Measurements from ENCODE around the gene CREM.
A peak's percentile ranks its signal among the peaks of the same experiment; 100 is the strongest.

Gene CREM

DNA sequence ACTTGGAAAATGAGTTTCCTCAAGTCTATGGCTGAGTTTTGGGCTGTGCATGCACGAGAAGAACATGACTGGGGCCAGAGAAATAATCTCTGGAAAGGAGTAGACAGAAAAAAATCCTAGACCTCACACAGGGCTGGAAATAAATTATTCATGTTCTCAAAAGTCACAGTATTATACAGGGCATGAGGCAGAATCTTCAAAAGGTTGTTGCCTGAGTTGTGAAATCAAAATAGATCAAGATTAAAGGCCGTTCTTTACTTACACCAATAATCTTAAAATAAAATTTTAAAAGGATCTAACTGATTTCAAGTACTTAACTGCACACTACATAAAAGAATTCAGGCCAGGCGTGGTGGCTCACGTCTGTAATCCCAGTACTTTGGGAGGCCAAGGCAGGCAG lies 14.1 kb upstream of the CREM start:
- no peak overlapping the region for H3K27ac ChIP-seq (ENCODE audit: insufficient read depth in 1 of 2, low read depth in 1 of 2, low read length in 2 of 2, poor library complexity in 1 of 2, severe bottlenecking in 2 of 2)
- no peak overlapping the region for H3K4me3 ChIP-seq (ENCODE audit: control insufficient read depth in 1 of 7, extremely low read depth in 1 of 7, insufficient read depth in 4 of 7, low read depth in 2 of 7, low read length in 6 of 7)
- WGBS (ENCODE audit: insufficient coverage), result 100% methylated on average over 4 of the region's 4 CpGs
- no peaks in the 10 kb centered on the region for H3K27me3 ChIP-seq (replicated peaks in 2 of 5; ENCODE audit: control insufficient read depth in 4 of 5, insufficient read depth in 5 of 5, low read length in 4 of 5)
- H3K9me3 ChIP-seq (ENCODE audit: control extremely low read depth in 1 of 5, control insufficient read depth in 4 of 5, insufficient read depth in 2 of 5, low read depth in 1 of 5, low read length in 4 of 5), result no peaks in the 10 kb centered on the region
- CTCF ChIA-PET, result no interaction called here
- DNase-seq, result no peak
- no peaks in the 10 kb centered on the region for H3K36me3 ChIP-seq (ENCODE audit: control insufficient read depth in 4 of 4, insufficient read depth in 4 of 4, low read length in 3 of 4)
- POLR2A ChIA-PET, result no interaction called here
- H3K4me1 ChIP-seq (ENCODE audit: control extremely low read depth in 1 of 4, control insufficient read depth in 4 of 4, insufficient read depth in 4 of 4, low read length in 3 of 4), result no peaks in the 10 kb centered on the region

DNA sequence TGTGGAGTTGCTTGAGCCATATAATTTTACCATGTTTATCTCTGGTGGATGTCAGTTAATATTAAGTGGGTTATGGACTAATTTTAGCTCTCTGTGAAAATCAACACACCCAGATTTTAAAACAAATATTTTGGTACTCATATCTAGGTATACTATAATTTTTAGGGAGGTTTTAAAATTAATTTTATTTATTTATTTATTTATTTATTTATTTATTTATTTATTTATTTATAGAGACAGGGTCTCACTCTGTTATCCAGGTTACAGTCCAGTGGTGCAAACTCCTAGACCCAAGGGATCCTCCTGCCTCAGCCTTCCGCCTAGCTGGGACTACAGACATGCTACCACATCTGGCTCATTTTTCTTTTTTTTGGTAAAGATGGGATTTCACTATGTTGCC lies 7.3 kb upstream of the CREM start:
- Histone ChIP-seq H3K4me1 (ENCODE audit: control extremely low read depth in 1 of 4, control insufficient read depth in 4 of 4, insufficient read depth in 4 of 4, low read length in 3 of 4) (no peaks in the 10 kb centered on the region), H3K9me3 (ENCODE audit: control extremely low read depth in 1 of 5, control insufficient read depth in 4 of 5, insufficient read depth in 2 of 5, low read depth in 1 of 5, low read length in 4 of 5) (no peaks in the 10 kb centered on the region), H3K27ac (ENCODE audit: insufficient read depth in 1 of 2, low read depth in 1 of 2, low read length in 2 of 2, poor library complexity in 1 of 2, severe bottlenecking in 2 of 2) (no peak overlapping the region), H3K27me3 (replicated peaks in 2 of 5; ENCODE audit: control insufficient read depth in 4 of 5, insufficient read depth in 5 of 5, low read length in 4 of 5) (no peaks in the 10 kb centered on the region), H3K4me3 (ENCODE audit: control insufficient read depth in 1 of 7, extremely low read depth in 1 of 7, insufficient read depth in 4 of 7, low read depth in 2 of 7, low read length in 6 of 7) (no peak overlapping the region), H3K36me3 (ENCODE audit: control insufficient read depth in 4 of 4, insufficient read depth in 4 of 4, low read length in 3 of 4) (no peaks in the 10 kb centered on the region)
- DNase-seq, result no peak
- no CpG with 5 or more reads among the region's 1 CpG for WGBS (ENCODE audit: insufficient coverage)
- ChIA-PET CTCF (interaction anchor here (0.8 to 12.1 kb wide), 13 partner anchors 13 to 518 kb away, joined by 3 to 193 read pairs (median 4); no protein-coding TSS in a partner anchor), POLR2A (interaction anchor here (0.6 kb wide), 1 partner anchor 85 kb away, joined by 3 read pairs; no protein-coding TSS in a partner anchor)

DNA sequence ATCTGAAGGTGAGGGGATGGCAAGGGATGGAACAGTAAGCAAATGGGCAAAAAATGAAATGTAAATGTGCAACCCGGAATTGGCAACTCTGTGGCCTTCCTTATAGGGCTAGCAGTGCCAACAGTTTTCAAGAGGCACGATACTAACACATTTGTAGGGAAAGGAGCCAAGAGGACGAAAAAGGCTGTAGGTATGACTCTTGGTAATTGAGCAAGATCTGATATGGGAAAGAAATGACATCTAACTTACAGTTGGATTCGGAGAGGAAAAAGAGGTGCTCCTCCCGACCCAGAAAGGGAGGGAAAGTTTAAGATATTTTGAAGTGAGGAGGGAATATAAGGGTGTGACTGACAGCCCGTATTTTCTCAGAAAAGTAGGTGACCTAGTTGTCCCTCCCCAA lies 2.1 kb upstream of the CREM start:
- Histone ChIP-seq H3K27me3 (replicated peaks in 2 of 5; ENCODE audit: control insufficient read depth in 4 of 5, insufficient read depth in 5 of 5, low read length in 4 of 5) (no peaks in the 10 kb centered on the region), H3K36me3 (ENCODE audit: control insufficient read depth in 4 of 4, insufficient read depth in 4 of 4, low read length in 3 of 4) (no peaks in the 10 kb centered on the region), H3K27ac (ENCODE audit: insufficient read depth in 1 of 2, low read depth in 1 of 2, low read length in 2 of 2, poor library complexity in 1 of 2, severe bottlenecking in 2 of 2) (no peak overlapping the region), H3K4me3 (ENCODE audit: control insufficient read depth in 1 of 7, extremely low read depth in 1 of 7, insufficient read depth in 4 of 7, low read depth in 2 of 7, low read length in 6 of 7) (no peak overlapping the region), H3K9me3 (ENCODE audit: control extremely low read depth in 1 of 5, control insufficient read depth in 4 of 5, insufficient read depth in 2 of 5, low read depth in 1 of 5, low read length in 4 of 5) (no peaks in the 10 kb centered on the region), H3K4me1 (ENCODE audit: control extremely low read depth in 1 of 4, control insufficient read depth in 4 of 4, insufficient read depth in 4 of 4, low read length in 3 of 4) (peaks cover 1 to 14% (median 8%) of the 10 kb centered on the region in 4 experiments)
- 95% methylated on average over 5 of the region's 6 CpGs for WGBS (ENCODE audit: insufficient coverage)
- DNase-seq, result no peak
- ChIA-PET CTCF (interaction anchor here (0.5 to 12.1 kb wide), 5 partner anchors 11 to 93 kb away, joined by 3 to 193 read pairs (median 5); no protein-coding TSS in a partner anchor), POLR2A (no interaction called here)

DNA sequence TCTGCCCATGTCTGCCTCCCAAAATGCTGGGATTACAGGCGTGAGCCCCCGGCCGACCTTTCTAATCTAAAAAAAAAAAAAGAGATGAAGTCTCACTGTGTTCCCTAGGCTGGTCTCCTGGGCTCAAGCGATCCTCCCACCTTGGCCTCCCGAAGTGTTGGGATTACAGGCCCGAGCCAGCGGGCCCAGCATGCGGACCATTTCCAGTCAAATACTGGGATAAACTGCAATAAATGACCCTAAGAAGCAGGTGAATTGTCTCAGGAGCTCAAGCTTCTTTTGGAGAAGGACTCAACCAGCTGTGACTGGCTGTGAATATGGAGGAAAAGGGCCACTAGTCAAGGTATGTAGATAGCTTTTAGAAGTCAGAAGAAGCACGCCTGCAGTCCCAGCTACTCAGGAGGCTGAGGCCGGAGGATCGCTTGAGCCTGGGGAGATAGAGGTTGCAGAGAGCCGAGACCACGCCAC lies 550 bp upstream of the CREM start:
- peak overlapping the region; percentile 75 to 99 for H3K27ac ChIP-seq (ENCODE audit: insufficient read depth in 1 of 2, low read depth in 1 of 2, low read length in 2 of 2, poor library complexity in 1 of 2, severe bottlenecking in 2 of 2)
- no peaks in the 10 kb centered on the region for H3K9me3 ChIP-seq (ENCODE audit: control extremely low read depth in 1 of 5, control insufficient read depth in 4 of 5, insufficient read depth in 2 of 5, low read depth in 1 of 5, low read length in 4 of 5)
- H3K27me3 ChIP-seq (replicated peaks in 2 of 5; ENCODE audit: control insufficient read depth in 4 of 5, insufficient read depth in 5 of 5, low read length in 4 of 5), result no peaks in the 10 kb centered on the region
- H3K4me3 ChIP-seq (ENCODE audit: control insufficient read depth in 1 of 7, extremely low read depth in 1 of 7, insufficient read depth in 4 of 7, low read depth in 2 of 7, low read length in 6 of 7), result peak overlapping the region in 6 of 7 experiments; percentile 11 to 70 (median 54)
- POLR2A ChIA-PET, result interaction anchor here (1.9 to 2.0 kb wide), 2 partner anchors 70 to 91 kb away, joined by 8 to 25 read pairs; no protein-coding TSS in a partner anchor
- WGBS (ENCODE audit: insufficient coverage), result 92% methylated on average over 11 of the region's 13 CpGs
- DNase-seq, result no peak
- CTCF ChIA-PET, result interaction anchor here (1.0 to 12.1 kb wide), 6 partner anchors 62 to 204 kb away, joined by 3 to 193 read pairs (median 8); no protein-coding TSS in a partner anchor
- peaks cover 1 to 21% (median 11%) of the 10 kb centered on the region in 4 experiments for H3K4me1 ChIP-seq (ENCODE audit: control extremely low read depth in 1 of 4, control insufficient read depth in 4 of 4, insufficient read depth in 4 of 4, low read length in 3 of 4)
- H3K36me3 ChIP-seq (ENCODE audit: control insufficient read depth in 4 of 4, insufficient read depth in 4 of 4, low read length in 3 of 4), result no peaks in the 10 kb centered on the region

DNA sequence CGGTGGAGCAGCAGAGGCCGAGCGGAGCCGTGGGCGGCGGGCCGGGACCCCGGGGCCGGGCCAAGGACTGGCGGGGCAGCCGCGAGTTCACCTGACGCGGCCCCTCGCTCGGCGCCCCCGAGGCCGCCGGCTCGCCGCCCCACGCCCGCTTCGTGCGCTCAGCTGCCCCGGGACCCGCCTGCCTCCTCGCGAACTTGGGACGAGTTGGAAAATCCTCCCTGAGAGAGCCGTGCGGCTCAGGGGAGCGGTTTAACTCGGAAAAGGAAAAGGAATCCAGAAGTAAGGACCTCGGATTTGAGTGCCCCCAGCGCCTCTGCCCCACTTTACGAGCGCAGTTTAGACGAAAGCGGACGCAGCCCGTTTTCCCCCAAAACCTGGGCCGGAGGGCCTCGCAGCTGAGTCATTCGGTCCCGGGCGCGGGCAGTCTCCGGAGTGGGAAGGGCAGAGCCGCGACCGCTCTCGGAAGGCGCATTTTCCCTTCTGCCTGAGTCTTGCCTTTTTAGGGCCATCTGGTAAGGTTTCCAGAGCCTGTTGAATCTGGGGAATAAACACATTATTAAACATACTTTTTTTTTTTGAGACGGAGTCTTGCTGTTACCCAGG lies 744 bp downstream of the CREM start:
- H3K27me3 ChIP-seq (replicated peaks in 2 of 5; ENCODE audit: control insufficient read depth in 4 of 5, insufficient read depth in 5 of 5, low read length in 4 of 5), result no peaks in the 10 kb centered on the region
- H3K36me3 ChIP-seq (ENCODE audit: control insufficient read depth in 4 of 4, insufficient read depth in 4 of 4, low read length in 3 of 4), result no peaks in the 10 kb centered on the region
- DNase-seq, result peak; percentile 70 to 83 (median 80)
- H3K4me1 ChIP-seq (ENCODE audit: control extremely low read depth in 1 of 4, control insufficient read depth in 4 of 4, insufficient read depth in 4 of 4, low read length in 3 of 4), result peaks cover 1 to 21% (median 11%) of the 10 kb centered on the region in 4 experiments
- peak overlapping the region; percentile 98 to 99 for H3K27ac ChIP-seq (ENCODE audit: insufficient read depth in 1 of 2, low read depth in 1 of 2, low read length in 2 of 2, poor library complexity in 1 of 2, severe bottlenecking in 2 of 2)
- WGBS (ENCODE audit: insufficient coverage), result 0% methylated on average over 56 of the region's 56 CpGs
- ChIA-PET POLR2A (interaction anchor here (0.5 to 2.0 kb wide), 8 partner anchors 15 to 901 kb away, joined by 3 to 25 read pairs (median 4); no protein-coding TSS in a partner anchor), CTCF (interaction anchor here (1.2 to 12.1 kb wide), 5 partner anchors 65 to 202 kb away, joined by 3 to 193 read pairs (median 9); no protein-coding TSS in a partner anchor)
- H3K9me3 ChIP-seq (ENCODE audit: control extremely low read depth in 1 of 5, control insufficient read depth in 4 of 5, insufficient read depth in 2 of 5, low read depth in 1 of 5, low read length in 4 of 5), result no peaks in the 10 kb centered on the region
- H3K4me3 ChIP-seq (ENCODE audit: control insufficient read depth in 1 of 7, extremely low read depth in 1 of 7, insufficient read depth in 4 of 7, low read depth in 2 of 7, low read length in 6 of 7), result peak overlapping the region; percentile 75 to 94 (median 86)

DNA sequence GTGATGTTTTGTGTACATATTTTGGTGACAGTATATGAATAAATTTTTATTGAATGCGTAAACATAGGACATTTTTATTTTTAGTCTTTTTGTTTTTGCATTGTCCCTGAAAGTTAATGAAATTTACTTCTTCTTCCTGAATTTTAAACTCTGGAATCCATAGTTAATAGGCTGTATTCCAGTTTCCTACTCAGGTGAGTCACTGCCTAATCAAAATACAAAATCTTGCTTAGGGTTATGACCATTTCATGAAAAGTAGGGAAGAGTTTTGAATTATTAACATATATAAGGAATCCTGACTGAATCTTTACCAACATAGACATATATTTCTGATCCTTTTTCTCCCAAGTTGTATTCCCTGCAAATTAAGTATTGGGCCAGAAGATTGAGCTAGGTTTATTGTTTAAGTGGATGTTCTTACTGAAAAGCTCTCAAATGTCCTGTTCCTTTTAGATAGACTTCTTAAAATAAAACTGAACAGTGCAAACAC lies 2.6 kb downstream of the CREM start:
- H3K4me1 ChIP-seq (ENCODE audit: control extremely low read depth in 1 of 4, control insufficient read depth in 4 of 4, insufficient read depth in 4 of 4, low read length in 3 of 4), result peaks cover 1 to 21% (median 11%) of the 10 kb centered on the region in 4 experiments
- no peak overlapping the region for H3K27ac ChIP-seq (ENCODE audit: insufficient read depth in 1 of 2, low read depth in 1 of 2, low read length in 2 of 2, poor library complexity in 1 of 2, severe bottlenecking in 2 of 2)
- WGBS (ENCODE audit: insufficient coverage), result no CpG with 5 or more reads among the region's 1 CpG
- H3K36me3 ChIP-seq (ENCODE audit: control insufficient read depth in 4 of 4, insufficient read depth in 4 of 4, low read length in 3 of 4), result no peaks in the 10 kb centered on the region
- CTCF ChIA-PET, result interaction anchor here (12.1 kb wide), 1 partner anchor 88 kb away, joined by 193 read pairs; no protein-coding TSS in a partner anchor
- POLR2A ChIA-PET, result interaction anchor here (0.6 to 1.2 kb wide), 2 partner anchors 67 kb away, joined by 3 to 4 read pairs; no protein-coding TSS in a partner anchor
- no peaks in the 10 kb centered on the region for H3K9me3 ChIP-seq (ENCODE audit: control extremely low read depth in 1 of 5, control insufficient read depth in 4 of 5, insufficient read depth in 2 of 5, low read depth in 1 of 5, low read length in 4 of 5)
- DNase-seq, result no peak
- no peaks in the 10 kb centered on the region for H3K27me3 ChIP-seq (replicated peaks in 2 of 5; ENCODE audit: control insufficient read depth in 4 of 5, insufficient read depth in 5 of 5, low read length in 4 of 5)
- no peak overlapping the region for H3K4me3 ChIP-seq (ENCODE audit: control insufficient read depth in 1 of 7, extremely low read depth in 1 of 7, insufficient read depth in 4 of 7, low read depth in 2 of 7, low read length in 6 of 7)

DNA sequence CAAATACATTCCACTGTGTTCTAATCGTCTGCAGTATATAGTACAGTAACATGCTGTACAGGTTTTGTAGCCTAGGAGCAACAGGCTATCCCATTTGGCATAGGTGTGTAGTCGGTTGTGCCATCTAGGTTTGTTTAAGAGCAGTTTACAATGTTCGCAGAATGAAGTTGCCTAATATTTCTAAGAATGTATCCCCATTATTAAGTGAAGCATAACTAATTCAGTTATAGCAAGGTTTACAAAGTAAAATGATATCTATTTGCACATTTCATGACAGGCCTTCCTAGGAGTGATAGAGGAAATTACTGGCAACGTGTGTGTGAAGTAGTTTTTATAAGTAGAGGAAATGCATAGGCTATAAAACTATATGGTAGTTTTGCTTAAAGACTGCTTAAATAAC lies 4.0 kb downstream of the CREM start:
- no peaks in the 10 kb centered on the region for H3K9me3 ChIP-seq (ENCODE audit: control extremely low read depth in 1 of 5, control insufficient read depth in 4 of 5, insufficient read depth in 2 of 5, low read depth in 1 of 5, low read length in 4 of 5)
- H3K4me1 ChIP-seq (ENCODE audit: control extremely low read depth in 1 of 4, control insufficient read depth in 4 of 4, insufficient read depth in 4 of 4, low read length in 3 of 4), result peaks cover 4 to 21% (median 11%) of the 10 kb centered on the region in 4 experiments
- H3K4me3 ChIP-seq (ENCODE audit: control insufficient read depth in 1 of 7, extremely low read depth in 1 of 7, insufficient read depth in 4 of 7, low read depth in 2 of 7, low read length in 6 of 7), result no peak overlapping the region
- DNase-seq, result no peak
- POLR2A ChIA-PET, result no interaction called here
- H3K36me3 ChIP-seq (ENCODE audit: control insufficient read depth in 4 of 4, insufficient read depth in 4 of 4, low read length in 3 of 4), result no peaks in the 10 kb centered on the region
- no peaks in the 10 kb centered on the region for H3K27me3 ChIP-seq (replicated peaks in 2 of 5; ENCODE audit: control insufficient read depth in 4 of 5, insufficient read depth in 5 of 5, low read length in 4 of 5)
- CTCF ChIA-PET, result interaction anchor here (1.3 to 2.1 kb wide), 2 partner anchors 60 to 65 kb away, joined by 3 to 8 read pairs; no protein-coding TSS in a partner anchor
- WGBS (ENCODE audit: insufficient coverage), result 100% methylated on average over 1 of the region's 4 CpGs
- no peak overlapping the region for H3K27ac ChIP-seq (ENCODE audit: insufficient read depth in 1 of 2, low read depth in 1 of 2, low read length in 2 of 2, poor library complexity in 1 of 2, severe bottlenecking in 2 of 2)

Data from common myeloid progenitor, CD34-positive (primary cell).